CD14-positive monocyte (primary cell): ENCODE measurements around the gene CRY2. TPM values are rescaled to one million over a fixed set of nuclear protein-coding genes. Genes with fewer than 3 reads are reported as not detected.
A peak's percentile ranks its signal among the peaks of the same experiment; 100 is the strongest.

Experiments
- DNase-seq, 3 donors: peaks; one replicate each; pipeline ENCODE4 v3.0.0-alpha.2; 2011 to 2022
- H2AFZ ChIP-seq: 2 replicates; pipeline ENCODE4 v1.6.0; 2012; ENCODE audit warnings: mild to moderate bottlenecking, low read depth, low read length, inconsistent platforms; ENCODE audit not compliant: insufficient read depth, poor library complexity, severe bottlenecking
- H3K27ac ChIP-seq, 2 donors: 1 replicate in 1 of 2; 2 replicates in 1 of 2; pipeline ENCODE4 v1.5.1; 2012 to 2013; ENCODE audit warnings: low read length in 2 of 2, control low read depth in 1 of 2, inconsistent platforms in 1 of 2, low read depth in 1 of 2, mild to moderate bottlenecking in 1 of 2
- H3K27me3 ChIP-seq, 2 donors: one replicate each; pipeline versions ENCODE4 v1.6.0 to v1.6.1; 2011 to 2013; ENCODE audit warnings: low read length in 2 of 2; ENCODE audit not compliant: control insufficient read depth in 2 of 2, insufficient read depth in 2 of 2
- H3K36me3 ChIP-seq, 2 donors: replicated peaks in 1 of 2; 1 replicate in 1 of 2; 2 replicates in 1 of 2; pipeline versions ENCODE4 v1.5.1 to v1.6.1; 2012 to 2013; ENCODE audit warnings: low read length in 2 of 2, control low read depth in 1 of 2, inconsistent platforms in 1 of 2, mild to moderate bottlenecking in 1 of 2; ENCODE audit not compliant: insufficient read depth in 2 of 2, control insufficient read depth in 1 of 2
- H3K4me1 ChIP-seq, 2 donors: 1 replicate in 1 of 2; 2 replicates in 1 of 2; pipeline versions ENCODE4 v1.5.1 to v1.6.1; 2012 to 2013; ENCODE audit warnings: low read length in 2 of 2, control low read depth in 1 of 2, inconsistent platforms in 1 of 2, mild to moderate bottlenecking in 1 of 2, moderate library complexity in 1 of 2; ENCODE audit not compliant: insufficient read depth in 2 of 2, control insufficient read depth in 1 of 2
- H3K4me2 ChIP-seq: replicated peaks from 2 replicates; pipeline ENCODE3; 2012; ENCODE audit warnings: low read length, moderate library complexity, mild to moderate bottlenecking; ENCODE audit not compliant: poor library complexity, severe bottlenecking; ENCODE audit errors: extremely low read depth
- H3K4me3 ChIP-seq, 3 experiments: fragments of 200-600 bp in 1 of 3; sonication (generic) in 1 of 3; replicated peaks in 1 of 3; 1 replicate in 2 of 3; 2 replicates in 1 of 3; pipeline ENCODE4 v1.5.1; 2011 to 2013; ENCODE audit warnings: low read length in 3 of 3, mild to moderate bottlenecking in 3 of 3, control low read depth in 2 of 3, low read depth in 2 of 3, inconsistent platforms in 1 of 3, moderate library complexity in 1 of 3
- H3K79me2 ChIP-seq: 2 replicates; pipeline ENCODE4 v1.6.0; 2012; ENCODE audit warnings: mild to moderate bottlenecking, control low read depth, inconsistent platforms, low read length, moderate library complexity; ENCODE audit not compliant: insufficient read depth
- H3K9ac ChIP-seq: 2 replicates; pipeline ENCODE4 v1.6.0; 2017; ENCODE audit warnings: low read length, mild to moderate bottlenecking; ENCODE audit not compliant: insufficient read depth, poor library complexity, severe bottlenecking
- H3K9me3 ChIP-seq, 2 donors: replicated peaks in 1 of 2; 1 replicate in 1 of 2; 2 replicates in 1 of 2; pipeline versions ENCODE4 v1.5.1 to v1.6.1; 2012 to 2013; ENCODE audit warnings: low read length in 2 of 2, control low read depth in 1 of 2; ENCODE audit not compliant: control insufficient read depth in 1 of 2, insufficient read depth in 1 of 2
- H4K20me1 ChIP-seq: 2 replicates; pipeline ENCODE4 v1.6.0; 2012; ENCODE audit warnings: mild to moderate bottlenecking, low read length, control low read depth, moderate library complexity; ENCODE audit not compliant: insufficient read depth
- H3K27ac Mint-ChIP-seq, 7 donors: one replicate each; pipeline ENCODE4 v1.8.0; 2020; ENCODE audit warnings: mild to moderate bottlenecking in 7 of 7, mixed read lengths in 7 of 7, moderate library complexity in 6 of 7, inconsistent platforms in 2 of 7
- H3K27me3 Mint-ChIP-seq, 3 donors: one replicate each; pipeline ENCODE4 v1.8.0; 2021 to 2022; ENCODE audit warnings: low read depth in 3 of 3, mild to moderate bottlenecking in 3 of 3, mixed read lengths in 3 of 3, moderate library complexity in 3 of 3, inconsistent platforms in 1 of 3
- H3K36me3 Mint-ChIP-seq, 2 donors: one replicate each; pipeline ENCODE4 v1.8.0; 2020; ENCODE audit warnings: mixed read lengths in 2 of 2, inconsistent platforms in 1 of 2, mild to moderate bottlenecking in 1 of 2
- H3K4me1 Mint-ChIP-seq: one replicate; pipeline ENCODE4 v1.8.0; 2020; ENCODE audit warnings: mild to moderate bottlenecking, mixed read lengths
- H3K4me3 Mint-ChIP-seq, 2 donors: one replicate each; pipeline ENCODE4 v1.8.0; 2020; ENCODE audit warnings: mild to moderate bottlenecking in 2 of 2, mixed read lengths in 2 of 2, moderate library complexity in 1 of 2
- H3K9me3 Mint-ChIP-seq, 7 donors: one replicate each; pipeline ENCODE4 v1.8.0; 2020 to 2022; ENCODE audit warnings: mixed read lengths in 7 of 7, mild to moderate bottlenecking in 6 of 7, moderate library complexity in 6 of 7, inconsistent platforms in 2 of 7
- WGBS: methylation state at CpG from one replicate; pipeline ENCODE4 v1.1.5; 2013; ENCODE audit warnings: missing lambda C conversion rate; ENCODE audit not compliant: insufficient coverage; 5-methylcytosine and 5-hydroxymethylcytosine counted together
- intact Hi-C, 2 donors: fragments of 100-400 bp; cut with micrococcal nuclease; formaldehyde crosslinking; loops; one replicate each; pipeline versions ENCODE4 v1.15.0 to v1.15.1; 2023
- polyA plus RNA-seq, 3 donors: library from polyadenylated mRNA; depleted of rRNA in 1 of 3; unstranded in 2 of 3; stranded (reverse) in 1 of 3; fragments of 300-500 nt in 2 of 3; fragments of >200 nt in 1 of 3; fragmentation: Illumina TruSeq in 2 of 3; gene quantifications; 1 replicate in 2 of 3; 2 replicates in 1 of 3; pipeline ENCODE4 v1.2.3, GENCODE V29; 2012 to 2021
- TF ChIP-seq, protein P1 (sequence below): fragments of 200-600 bp; IDR thresholded peaks from one replicate; pipeline ENCODE4 v1.8.0; 2022; ENCODE audit warnings: antibody characterized with exemption, mild to moderate bottlenecking

The CRY2 gene
- polyA plus RNA-seq, 3 donors: 5.1 to 12.5 (median 7.2) TPM

- Histone ChIP-seq H3K9ac (no peak overlapping the region), H2AFZ (no peak overlapping the region), H3K79me2 (no peaks in the 10 kb centered on the region), H3K4me3 (no peak overlapping the region), H3K9me3 (no peaks in the 10 kb centered on the region), H3K27me3 (no peaks in the 10 kb centered on the region), H3K36me3 (peaks cover 74 to 99% of the 10 kb centered on the region in 2 donors), H3K27ac (no peak overlapping the region), H3K4me1 (peaks cover 19 to 22% of the 10 kb centered on the region in 2 donors), H3K4me2 (no peak overlapping the region), H4K20me1 (peaks cover 36% of the 10 kb centered on the region)
- no peak for DNase-seq
- Mint-ChIP-seq H3K36me3 (peaks cover 81 to 94% of the 10 kb centered on the region in 2 donors), H3K4me1 (peaks cover 20% of the 10 kb centered on the region), H3K27ac (peak overlapping the region in 3 of 7 donors; percentile 25 to 72 (median 64)), H3K9me3 (no peaks in the 10 kb centered on the region), H3K27me3 (no peaks in the 10 kb centered on the region), H3K4me3 (peak overlapping the region in 1 of 2 donors; percentile 20)
- intact Hi-C loops: no loop called here
- TF ChIP-seq, protein P1, sequence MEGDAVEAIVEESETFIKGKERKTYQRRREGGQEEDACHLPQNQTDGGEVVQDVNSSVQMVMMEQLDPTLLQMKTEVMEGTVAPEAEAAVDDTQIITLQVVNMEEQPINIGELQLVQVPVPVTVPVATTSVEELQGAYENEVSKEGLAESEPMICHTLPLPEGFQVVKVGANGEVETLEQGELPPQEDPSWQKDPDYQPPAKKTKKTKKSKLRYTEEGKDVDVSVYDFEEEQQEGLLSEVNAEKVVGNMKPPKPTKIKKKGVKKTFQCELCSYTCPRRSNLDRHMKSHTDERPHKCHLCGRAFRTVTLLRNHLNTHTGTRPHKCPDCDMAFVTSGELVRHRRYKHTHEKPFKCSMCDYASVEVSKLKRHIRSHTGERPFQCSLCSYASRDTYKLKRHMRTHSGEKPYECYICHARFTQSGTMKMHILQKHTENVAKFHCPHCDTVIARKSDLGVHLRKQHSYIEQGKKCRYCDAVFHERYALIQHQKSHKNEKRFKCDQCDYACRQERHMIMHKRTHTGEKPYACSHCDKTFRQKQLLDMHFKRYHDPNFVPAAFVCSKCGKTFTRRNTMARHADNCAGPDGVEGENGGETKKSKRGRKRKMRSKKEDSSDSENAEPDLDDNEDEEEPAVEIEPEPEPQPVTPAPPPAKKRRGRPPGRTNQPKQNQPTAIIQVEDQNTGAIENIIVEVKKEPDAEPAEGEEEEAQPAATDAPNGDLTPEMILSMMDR: no peak
- 94% methylated on average over 3 of the region's 10 CpGs for WGBS
These were observed 13.7 kb downstream of the CRY2 start for GRCh38 chr11:45860764-45861510.

DNA sequence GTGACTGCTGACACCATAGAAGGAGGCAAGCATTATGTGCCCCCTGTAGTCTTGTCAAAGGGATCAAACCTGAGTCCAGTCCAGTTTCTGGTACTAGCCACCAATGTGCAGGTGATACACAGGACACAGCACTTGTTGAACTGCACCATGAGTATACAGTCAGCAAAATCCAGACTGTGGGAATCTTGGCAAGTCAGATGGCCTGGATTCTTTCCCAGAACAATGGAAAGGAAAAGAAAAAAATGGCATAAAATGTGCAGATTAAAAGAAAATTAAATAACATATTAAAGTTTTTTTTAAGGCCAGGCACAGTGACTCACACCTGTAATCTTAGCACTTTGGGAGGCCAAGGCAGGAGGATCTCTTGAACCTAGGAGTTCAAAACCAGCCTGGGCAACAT is 16.8 kb downstream of the CRY2 start:
- Histone ChIP-seq H3K27me3 (no peaks in the 10 kb centered on the region), H3K9ac (no peak overlapping the region), H3K4me2 (no peak overlapping the region), H3K36me3 (peaks cover 86 to 100% of the 10 kb centered on the region in 2 donors), H3K27ac (no peak overlapping the region), H4K20me1 (peaks cover 13% of the 10 kb centered on the region), H3K79me2 (no peaks in the 10 kb centered on the region), H3K4me1 (no peaks in the 10 kb centered on the region), H3K9me3 (no peaks in the 10 kb centered on the region), H3K4me3 (no peak overlapping the region), H2AFZ (no peak overlapping the region)
- no peaks in the 10 kb centered on the region for H3K27me3 Mint-ChIP-seq
- peaks cover 0 to 2% (median 0%) of the 10 kb centered on the region in 7 donors for H3K9me3 Mint-ChIP-seq
- TF ChIP-seq, protein P1: no peak
- no peaks in the 10 kb centered on the region for H3K4me1 Mint-ChIP-seq
- no peak overlapping the region for H3K27ac Mint-ChIP-seq
- no peak for DNase-seq
- intact Hi-C loops: no loop called here
- no peak overlapping the region for H3K4me3 Mint-ChIP-seq
- peaks cover 87 to 99% of the 10 kb centered on the region in 2 donors for H3K36me3 Mint-ChIP-seq
